Neural progenitor cell (in vitro differentiated cells): ENCODE results near the gene POLN. TPM values are rescaled to one million over a fixed set of nuclear protein-coding genes. Genes with fewer than 3 reads are reported as not detected.

ENCODE experiments used
- DNase-seq: peaks from one replicate; pipeline ENCODE4 v3.0.0-alpha.2; 2016; ENCODE audit warnings: low spot score
- H2AFZ ChIP-seq: fragments of 200-600 bp; sonication (generic); replicated peaks from 2 replicates; pipeline ENCODE4 v1.6.1; 2016; ENCODE audit warnings: antibody characterized with exemption
- H3F3A ChIP-seq: fragments of 200-600 bp; sonication (generic); 2 replicates; pipeline ENCODE4 v1.6.1; 2016; ENCODE audit warnings: antibody characterized with exemption, low read depth
- H3K27ac ChIP-seq: fragments of 200-600 bp; sonication (generic); 2 replicates; pipeline ENCODE4 v1.5.1; 2016; ENCODE audit warnings: mild to moderate bottlenecking
- H3K27me3 ChIP-seq: fragments of 200-600 bp; sonication (generic); 2 replicates; pipeline ENCODE4 v1.6.1; 2016; ENCODE audit warnings: mild to moderate bottlenecking, moderate library complexity
- H3K36me3 ChIP-seq: fragments of 200-600 bp; sonication (generic); 2 replicates; pipeline ENCODE4 v1.5.1; 2016
- H3K4me1 ChIP-seq: fragments of 200-600 bp; sonication (generic); 2 replicates; pipeline ENCODE4 v1.6.1; 2016; ENCODE audit warnings: mixed run types
- H3K4me2 ChIP-seq: fragments of 200-600 bp; sonication (generic); 2 replicates; pipeline ENCODE4 v1.6.1; 2016
- H3K4me3 ChIP-seq: fragments of 200-600 bp; sonication (generic); 2 replicates; pipeline ENCODE4 v1.5.1; 2016
- H3K79me2 ChIP-seq: fragments of 200-600 bp; sonication (generic); 2 replicates; pipeline ENCODE4 v1.6.1; 2016; ENCODE audit warnings: low read depth
- H3K9ac ChIP-seq: fragments of 200-600 bp; sonication (generic); 2 replicates; pipeline ENCODE4 v1.6.1; 2016
- H3K9me3 ChIP-seq: fragments of 200-600 bp; sonication (generic); 2 replicates; pipeline ENCODE4 v1.5.1; 2016; ENCODE audit warnings: low read depth
- H4K20me1 ChIP-seq: fragments of 200-600 bp; sonication (generic); 2 replicates; pipeline ENCODE4 v1.6.1; 2016; ENCODE audit warnings: low read depth
- H3K27ac Mint-ChIP-seq: 3 replicates; pipeline ENCODE4 v1.8.0; 2021; ENCODE audit warnings: mixed read lengths
- H3K27me3 Mint-ChIP-seq: 2 replicates; pipeline ENCODE4 v1.8.0; 2022; ENCODE audit warnings: low read depth, mild to moderate bottlenecking, inconsistent platforms, moderate library complexity, mixed read lengths; ENCODE audit not compliant: insufficient read depth
- H3K36me3 Mint-ChIP-seq: 3 replicates; pipeline ENCODE4 v1.8.0; 2021; ENCODE audit warnings: mixed read lengths
- H3K4me1 Mint-ChIP-seq: 3 replicates; pipeline ENCODE4 v1.8.0; 2021; ENCODE audit warnings: mixed read lengths
- H3K4me3 Mint-ChIP-seq: 3 replicates; pipeline ENCODE4 v1.8.0; 2021; ENCODE audit warnings: mild to moderate bottlenecking, moderate library complexity, mixed read lengths
- H3K9me3 Mint-ChIP-seq: 3 replicates; pipeline ENCODE4 v1.8.0; 2020; ENCODE audit warnings: mixed read lengths
- CTCF ChIP-seq: fragments of 200-600 bp; sonication (generic); IDR thresholded peaks from 2 replicates; pipeline ENCODE4 v1.5.1; 2017; ENCODE audit warnings: antibody characterized with exemption, mild to moderate bottlenecking
- EZH2 ChIP-seq: fragments of 200-600 bp; sonication (generic); IDR thresholded peaks from 2 replicates; pipeline ENCODE4 v1.6.1; 2017; ENCODE audit warnings: antibody characterized with exemption, mild to moderate bottlenecking, moderate library complexity
- EZH2phosphoT487 ChIP-seq: fragments of 200-600 bp; sonication (generic); IDR thresholded peaks from 2 replicates; pipeline ENCODE4 v1.6.1; 2017; ENCODE audit warnings: antibody characterized with exemption
- total RNA-seq: library from RNA; depleted of rRNA; stranded (reverse); fragments of >200 nt; gene quantifications from 2 replicates; pipeline ENCODE4 v1.2.3, GENCODE V29; 2015; ENCODE audit warnings: low replicate concordance

The POLN gene
- total RNA-seq, 1 donor from 2014 or later = 1.7 TPM

DNA sequence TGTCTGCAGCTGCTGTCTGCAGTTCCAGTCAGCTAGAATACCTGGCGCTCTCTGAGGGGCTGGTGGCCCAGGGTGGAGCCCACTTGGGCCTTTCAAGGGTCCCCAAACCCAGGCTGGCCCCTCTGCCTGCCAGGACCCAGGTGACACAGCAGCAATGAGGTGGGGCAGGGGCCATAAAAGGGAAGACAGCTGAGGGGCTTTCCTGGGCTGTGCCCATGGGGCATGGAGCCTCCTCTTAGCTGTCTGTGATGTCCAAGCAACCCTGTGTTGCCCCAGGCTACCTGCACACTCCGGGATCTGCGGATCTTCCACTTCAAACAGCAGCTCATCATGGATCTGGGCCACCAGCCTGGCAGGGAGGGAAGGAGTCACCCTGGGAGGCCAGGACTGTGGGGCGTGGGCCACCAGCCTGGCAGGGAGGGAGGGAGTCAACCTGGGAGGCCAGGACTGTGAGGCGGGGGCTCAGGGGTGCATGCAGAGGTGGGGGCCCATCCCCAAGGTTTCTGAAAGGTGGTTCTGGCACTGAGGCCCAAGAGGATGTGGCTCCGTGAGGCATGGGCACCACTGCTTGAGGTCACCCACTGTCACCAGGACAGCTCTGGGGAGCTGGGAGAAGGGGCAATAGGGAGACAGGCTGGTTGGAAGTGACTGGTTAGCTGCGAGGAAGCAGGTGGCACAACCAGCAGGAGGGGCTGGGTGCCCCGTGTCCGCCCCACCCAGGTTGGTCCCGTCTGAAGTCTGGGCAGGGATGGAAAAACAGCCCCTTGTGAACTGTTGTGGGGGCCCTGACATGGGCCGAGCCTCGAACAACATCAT lies 166.5 kb downstream of the POLN start:
- Mint-ChIP-seq H3K27me3 (peaks cover 13% of the 10 kb centered on the region), H3K36me3 (no peaks in the 10 kb centered on the region), H3K9me3 (no peaks in the 10 kb centered on the region), H3K27ac (peak overlapping the region; percentile 50), H3K4me1 (peaks cover 37% of the 10 kb centered on the region), H3K4me3 (no peak overlapping the region)
- no peaks in the 10 kb centered on the region for H3K27me3 ChIP-seq
- H3F3A ChIP-seq = no peaks in the 10 kb centered on the region
- H3K79me2 ChIP-seq = no peaks in the 10 kb centered on the region
- H3K9ac ChIP-seq = no peak overlapping the region
- no peaks in the 10 kb centered on the region for H3K36me3 ChIP-seq
- TF ChIP-seq EZH2phosphoT487 (no peak), CTCF (no peak), EZH2 (no peak)
- H3K4me3 ChIP-seq = no peak overlapping the region
- no peaks in the 10 kb centered on the region for H3K9me3 ChIP-seq
- H3K4me1 ChIP-seq = peaks cover 7% of the 10 kb centered on the region
- no peak overlapping the region for H2AFZ ChIP-seq
- no peak overlapping the region for H3K27ac ChIP-seq
- no peak overlapping the region for H3K4me2 ChIP-seq
- H4K20me1 ChIP-seq = no peaks in the 10 kb centered on the region
- DNase-seq = no peak

- no peak for TF ChIP-seq CTCF
- no peak for TF ChIP-seq EZH2phosphoT487
- no peak for TF ChIP-seq EZH2
- Histone ChIP-seq H3F3A (no peaks in the 10 kb centered on the region), H3K4me1 (peaks cover 7% of the 10 kb centered on the region), H3K9ac (no peak overlapping the region), H3K36me3 (no peaks in the 10 kb centered on the region), H3K79me2 (no peaks in the 10 kb centered on the region), H3K4me2 (no peak overlapping the region), H3K27ac (no peak overlapping the region), H2AFZ (no peak overlapping the region), H3K27me3 (no peaks in the 10 kb centered on the region), H4K20me1 (no peaks in the 10 kb centered on the region), H3K9me3 (no peaks in the 10 kb centered on the region), H3K4me3 (no peak overlapping the region)
- no peak for DNase-seq
- H3K36me3 Mint-ChIP-seq = no peaks in the 10 kb centered on the region
- H3K4me1 Mint-ChIP-seq = peaks cover 42% of the 10 kb centered on the region
- H3K4me3 Mint-ChIP-seq = no peak overlapping the region
- H3K27me3 Mint-ChIP-seq = peaks cover 13% of the 10 kb centered on the region
- no peaks in the 10 kb centered on the region for H3K9me3 Mint-ChIP-seq
- peak overlapping the region; percentile 50 for H3K27ac Mint-ChIP-seq
Measured at GRCh38 chr4:2074588-2074987, 167.3 kb downstream of the POLN start.

- H3K27me3 ChIP-seq = no peaks in the 10 kb centered on the region
- no peaks in the 10 kb centered on the region for H3K9me3 ChIP-seq
- Mint-ChIP-seq H3K27me3 (peaks cover 11% of the 10 kb centered on the region), H3K4me1 (peaks cover 38% of the 10 kb centered on the region), H3K4me3 (no peak overlapping the region), H3K36me3 (no peaks in the 10 kb centered on the region), H3K9me3 (no peaks in the 10 kb centered on the region), H3K27ac (peak overlapping the region; percentile 50)
- no peak overlapping the region for H3K4me2 ChIP-seq
- H3K4me1 ChIP-seq = peaks cover 12% of the 10 kb centered on the region
- no peaks in the 10 kb centered on the region for H3K36me3 ChIP-seq
- no peak overlapping the region for H3K9ac ChIP-seq
- no peak overlapping the region for H3K27ac ChIP-seq
- TF ChIP-seq CTCF (no peak), EZH2phosphoT487 (no peak), EZH2 (no peak)
- no peaks in the 10 kb centered on the region for H3K79me2 ChIP-seq
- no peaks in the 10 kb centered on the region for H4K20me1 ChIP-seq
- DNase-seq = no peak
- no peak overlapping the region for H3K4me3 ChIP-seq
- no peak overlapping the region for H2AFZ ChIP-seq
- no peaks in the 10 kb centered on the region for H3F3A ChIP-seq
Measured at GRCh38 chr4:2073808-2074481, 168.0 kb downstream of the POLN start.
